Nephron progenitor cell (in vitro differentiated cells): Measurements from ENCODE around the gene GLUD1.
"Not testable (repeated sequence)": the region's sequence is repeated elsewhere in the genome, so short reads cannot be mapped to it uniquely, and the experiment has no call there.

Experiments
- DNase-seq: peaks from one replicate; pipeline ENCODE4 v3.0.0; 2021
- H3K27ac Mint-ChIP-seq: 2 replicates; pipeline ENCODE4 v1.8.0; 2021; ENCODE audit warnings: mild to moderate bottlenecking, moderate library complexity, mixed read lengths
- H3K27me3 Mint-ChIP-seq: 2 replicates; pipeline ENCODE4 v1.8.0; 2021; ENCODE audit warnings: mild to moderate bottlenecking, low read depth, mixed read lengths; ENCODE audit not compliant: poor library complexity
- H3K36me3 Mint-ChIP-seq: 2 replicates; pipeline ENCODE4 v1.8.0; 2021; ENCODE audit warnings: low read depth, mixed read lengths
- H3K4me1 Mint-ChIP-seq: 2 replicates; pipeline ENCODE4 v1.8.0; 2021; ENCODE audit warnings: mixed read lengths
- H3K4me3 Mint-ChIP-seq: 2 replicates; pipeline ENCODE4 v1.8.0; 2021; ENCODE audit warnings: mild to moderate bottlenecking, moderate library complexity, mixed read lengths
- H3K9me3 Mint-ChIP-seq: 2 replicates; pipeline ENCODE4 v1.8.0; 2021; ENCODE audit warnings: mild to moderate bottlenecking, moderate library complexity, mixed read lengths
- TF ChIP-seq, protein P1 (sequence below): fragments of 200-600 bp; sonication (generic); IDR thresholded peaks from 2 replicates; pipeline ENCODE4 v1.5.0; 2021; ENCODE audit warnings: antibody characterized with exemption

Gene GLUD1

DNA sequence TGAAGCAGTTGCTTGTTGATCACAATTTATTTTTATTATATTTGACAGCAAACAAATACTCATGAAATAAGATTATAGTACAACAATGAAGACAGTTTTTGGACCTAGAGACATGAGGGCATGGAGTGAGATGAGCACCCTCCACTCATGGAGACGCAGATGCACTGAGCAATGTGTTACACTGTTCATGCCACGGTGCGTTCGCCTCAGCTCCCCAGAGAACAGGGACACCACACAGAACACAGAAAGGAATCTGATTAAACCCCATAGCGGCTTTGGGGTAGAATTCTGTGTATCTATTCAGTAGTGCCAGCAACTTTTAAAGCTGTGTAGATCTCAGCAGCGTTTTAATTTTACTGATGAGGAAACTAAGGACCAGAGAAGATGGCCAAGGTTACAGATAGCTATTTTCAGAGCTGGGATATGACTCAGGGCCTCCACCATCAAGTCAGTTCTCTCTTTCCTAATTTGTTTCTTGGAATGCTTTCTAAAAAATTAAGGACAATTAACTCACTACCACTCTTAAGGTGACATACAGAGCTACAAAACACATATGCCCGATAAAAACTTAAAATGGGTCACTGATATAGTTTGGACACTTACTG, 41.0 kb downstream of the GLUD1 start:
- Mint-ChIP-seq H3K27ac (no peak overlapping the region), H3K27me3 (no peaks in the 10 kb centered on the region), H3K4me3 (no peak overlapping the region), H3K9me3 (no peaks in the 10 kb centered on the region), H3K36me3 (peaks cover 45% of the 10 kb centered on the region), H3K4me1 (no peaks in the 10 kb centered on the region)
- DNase-seq: no peak
- TF ChIP-seq, protein P1, sequence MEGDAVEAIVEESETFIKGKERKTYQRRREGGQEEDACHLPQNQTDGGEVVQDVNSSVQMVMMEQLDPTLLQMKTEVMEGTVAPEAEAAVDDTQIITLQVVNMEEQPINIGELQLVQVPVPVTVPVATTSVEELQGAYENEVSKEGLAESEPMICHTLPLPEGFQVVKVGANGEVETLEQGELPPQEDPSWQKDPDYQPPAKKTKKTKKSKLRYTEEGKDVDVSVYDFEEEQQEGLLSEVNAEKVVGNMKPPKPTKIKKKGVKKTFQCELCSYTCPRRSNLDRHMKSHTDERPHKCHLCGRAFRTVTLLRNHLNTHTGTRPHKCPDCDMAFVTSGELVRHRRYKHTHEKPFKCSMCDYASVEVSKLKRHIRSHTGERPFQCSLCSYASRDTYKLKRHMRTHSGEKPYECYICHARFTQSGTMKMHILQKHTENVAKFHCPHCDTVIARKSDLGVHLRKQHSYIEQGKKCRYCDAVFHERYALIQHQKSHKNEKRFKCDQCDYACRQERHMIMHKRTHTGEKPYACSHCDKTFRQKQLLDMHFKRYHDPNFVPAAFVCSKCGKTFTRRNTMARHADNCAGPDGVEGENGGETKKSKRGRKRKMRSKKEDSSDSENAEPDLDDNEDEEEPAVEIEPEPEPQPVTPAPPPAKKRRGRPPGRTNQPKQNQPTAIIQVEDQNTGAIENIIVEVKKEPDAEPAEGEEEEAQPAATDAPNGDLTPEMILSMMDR: no peak

DNA sequence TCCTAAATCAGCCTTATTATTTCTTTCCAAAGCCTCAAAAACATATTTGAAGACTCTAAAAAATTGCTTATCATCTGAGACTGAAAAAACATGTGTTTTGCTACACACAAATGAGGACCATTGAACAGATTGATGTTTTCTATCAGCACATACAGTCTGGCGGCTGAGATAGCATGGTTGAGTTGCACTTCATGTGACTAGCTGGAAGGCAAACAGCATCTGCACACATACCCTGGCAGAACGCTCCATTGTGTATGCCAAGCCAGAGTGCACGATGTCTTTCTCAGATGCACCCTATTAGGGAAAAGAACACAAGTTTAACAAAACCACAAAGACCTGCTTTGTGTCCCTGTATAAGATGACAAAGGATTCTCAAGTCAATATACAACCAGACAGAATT, 41.5 kb downstream of the GLUD1 start:
- TF ChIP-seq, protein P1: no peak
- H3K27ac Mint-ChIP-seq: no peak overlapping the region
- no peaks in the 10 kb centered on the region for H3K27me3 Mint-ChIP-seq
- no peak overlapping the region for H3K4me3 Mint-ChIP-seq
- no peak for DNase-seq
- no peaks in the 10 kb centered on the region for H3K9me3 Mint-ChIP-seq
- H3K4me1 Mint-ChIP-seq: no peaks in the 10 kb centered on the region
- H3K36me3 Mint-ChIP-seq: peaks cover 45% of the 10 kb centered on the region

DNA sequence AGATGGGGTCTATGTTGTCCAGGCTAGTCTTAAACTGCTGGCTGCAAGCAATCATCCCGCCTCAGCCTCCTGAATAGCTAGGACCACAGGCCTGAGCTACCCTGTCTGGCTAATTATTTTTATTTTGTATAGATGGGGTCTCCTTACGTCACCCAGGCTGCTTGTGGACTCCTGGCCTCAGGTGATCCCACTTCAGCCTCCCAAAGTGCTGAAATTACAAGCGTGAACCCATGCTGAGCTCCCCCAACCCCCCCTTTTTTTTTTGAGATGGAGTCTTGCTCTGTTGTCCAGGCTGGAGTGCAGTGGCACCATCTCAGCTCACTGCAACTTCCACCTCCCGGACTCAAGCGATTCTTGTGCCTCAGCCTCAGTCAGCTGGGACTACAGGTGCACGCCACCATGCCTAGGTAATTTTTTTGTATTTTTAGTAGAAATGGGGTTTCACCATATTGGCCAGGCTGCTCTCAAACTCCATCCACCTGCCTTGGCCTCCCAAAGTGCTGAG, 49.2 kb downstream of the GLUD1 start:
- TF ChIP-seq, protein P1: no peak
- DNase-seq: no peak
- Mint-ChIP-seq H3K36me3 (peaks cover 42% of the 10 kb centered on the region), H3K27ac (peak overlapping the region; percentile 72), H3K27me3 (peaks cover 2% of the 10 kb centered on the region), H3K4me3 (no peak overlapping the region), H3K4me1 (no peaks in the 10 kb centered on the region), H3K9me3 (no peaks in the 10 kb centered on the region)

DNA sequence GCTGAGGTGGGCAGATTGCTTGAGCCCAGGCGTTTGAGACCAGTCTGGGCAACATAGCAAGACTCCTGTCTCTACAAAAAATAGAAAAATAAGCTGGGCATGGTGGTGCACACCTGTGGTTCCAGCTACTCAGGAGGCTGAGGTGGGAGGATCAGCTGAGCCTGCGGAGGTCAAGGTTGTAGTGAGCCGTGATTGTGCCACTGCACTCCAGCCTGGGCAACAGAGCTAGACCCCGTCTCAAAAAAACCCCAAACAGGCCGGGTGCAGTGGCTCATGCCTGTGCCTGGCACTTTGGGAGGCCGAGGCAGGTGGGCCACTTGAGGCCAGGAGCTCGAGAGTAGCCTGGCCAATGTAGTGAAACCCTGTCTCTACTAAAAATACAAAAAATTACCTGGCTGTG, 51.1 kb downstream of the GLUD1 start:
- H3K36me3 Mint-ChIP-seq: peaks cover 26% of the 10 kb centered on the region
- not testable (repeated sequence) for DNase-seq, H3K27me3 Mint-ChIP-seq, H3K9me3 Mint-ChIP-seq, H3K4me1 Mint-ChIP-seq, H3K27ac Mint-ChIP-seq, H3K4me3 Mint-ChIP-seq

DNA sequence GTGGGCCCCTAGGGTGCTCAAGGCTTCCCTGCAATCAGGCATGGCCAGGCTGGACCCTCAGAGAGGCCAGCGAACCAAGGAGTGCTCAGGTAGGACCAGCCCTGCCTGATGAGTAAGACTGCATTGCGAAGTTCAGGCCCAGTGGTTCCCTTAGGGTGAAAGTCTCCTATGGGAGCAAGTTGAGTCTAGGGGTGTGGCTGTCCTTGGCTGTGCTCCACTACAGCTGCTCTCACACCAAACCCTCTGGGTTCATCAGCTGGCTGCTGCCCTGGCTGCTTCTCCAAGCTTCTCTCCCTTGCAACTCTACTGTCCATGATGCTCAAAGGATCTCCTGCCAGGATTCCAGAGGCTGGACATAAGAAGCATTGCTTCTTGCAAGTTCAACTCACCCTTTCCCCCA, 55.9 kb downstream of the GLUD1 start:
- no peak for DNase-seq
- H3K27me3 Mint-ChIP-seq: peaks cover 8% of the 10 kb centered on the region
- TF ChIP-seq, protein P1: no peak
- no peaks in the 10 kb centered on the region for H3K4me1 Mint-ChIP-seq
- peaks cover 16% of the 10 kb centered on the region for H3K9me3 Mint-ChIP-seq
- no peak overlapping the region for H3K4me3 Mint-ChIP-seq
- H3K27ac Mint-ChIP-seq: no peak overlapping the region
- H3K36me3 Mint-ChIP-seq: no peaks in the 10 kb centered on the region

DNA sequence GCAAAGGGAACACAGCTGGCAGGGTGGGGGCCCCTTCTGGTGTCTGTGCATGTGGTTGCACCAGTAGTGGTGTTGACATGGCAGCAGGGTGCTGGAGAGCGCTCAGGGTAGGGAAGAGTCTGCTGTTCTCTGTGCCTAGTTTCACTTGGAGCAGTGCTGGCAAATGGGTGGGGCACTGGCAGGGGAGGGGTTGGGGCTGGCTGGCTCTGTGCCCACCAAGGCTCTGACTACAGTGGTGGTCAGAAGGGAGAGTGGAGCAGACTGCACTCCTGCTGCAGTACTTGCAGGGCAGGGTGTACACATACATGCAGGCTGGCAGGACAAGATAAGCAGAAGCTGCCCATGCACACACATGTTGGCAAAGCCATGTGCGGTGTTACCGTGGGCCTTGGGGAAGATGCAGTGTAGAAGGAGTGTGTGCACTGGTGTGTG, 56.3 kb downstream of the GLUD1 start:
- Mint-ChIP-seq H3K4me3 (no peak overlapping the region), H3K36me3 (no peaks in the 10 kb centered on the region), H3K4me1 (no peaks in the 10 kb centered on the region), H3K9me3 (peaks cover 16% of the 10 kb centered on the region), H3K27me3 (peaks cover 8% of the 10 kb centered on the region), H3K27ac (no peak overlapping the region)
- no peak for DNase-seq
- TF ChIP-seq, protein P1: no peak
